ENCODE data around the gene C15orf39. TPM values are rescaled to one million over a fixed set of nuclear protein-coding genes. Genes with fewer than 3 reads are reported as not detected.
"Not testable (repeated sequence)": the region's sequence is repeated elsewhere in the genome, so short reads cannot be mapped to it uniquely, and the experiment has no call there.

The C15orf39 gene
- polyA plus RNA-seq, 10 donors, result 7.1 to 15.3 (median 10.0) TPM

- no peak for DNase-seq
Measured at GRCh38 chr15:75229191-75230015, 27.7 kb downstream of the C15orf39 start.

GRCh38 chr15:75230016-75230343 lies 28.3 kb downstream of the C15orf39 start:
- no peak for DNase-seq

GRCh38 chr15:75230551-75231371 lies 29.1 kb downstream of the C15orf39 start:
- DNase-seq, result no peak

- no peak for DNase-seq
Measured at GRCh38 chr15:75231836-75232235, 30.2 kb downstream of the C15orf39 start.

GRCh38 chr15:75232252-75232813 lies 30.7 kb downstream of the C15orf39 start:
- DNase-seq, result no peak

- DNase-seq, result no peak
Measured at GRCh38 chr15:75232826-75233503, 31.3 kb downstream of the C15orf39 start.

- DNase-seq, result no peak
Measured at GRCh38 chr15:75233504-75234190, 32.0 kb downstream of the C15orf39 start.

- no peak for DNase-seq
Measured at GRCh38 chr15:75234191-75234810, 32.6 kb downstream of the C15orf39 start.

GRCh38 chr15:75235051-75235673 lies 33.5 kb downstream of the C15orf39 start:
- no peak for DNase-seq

GRCh38 chr15:75235760-75236729 lies 34.4 kb downstream of the C15orf39 start:
- DNase-seq, result no peak

- no peak for DNase-seq
Measured at GRCh38 chr15:75237316-75237982, 35.8 kb downstream of the C15orf39 start.

- no peak for DNase-seq
Measured at GRCh38 chr15:75238150-75238549, 36.5 kb downstream of the C15orf39 start.

- DNase-seq, result not testable (repeated sequence)
Measured at GRCh38 chr15:75245741-75246140, 44.1 kb downstream of the C15orf39 start.

- DNase-seq, result not testable (repeated sequence)
Measured at GRCh38 chr15:75248991-75249390, 47.3 kb downstream of the C15orf39 start.

GRCh38 chr15:75249726-75250125 lies 48.0 kb downstream of the C15orf39 start:
- no peak for DNase-seq

- DNase-seq, result not testable (repeated sequence)
Measured at GRCh38 chr15:75251343-75251742, 49.7 kb downstream of the C15orf39 start.

- not testable (repeated sequence) for DNase-seq
Measured at GRCh38 chr15:75252285-75252684, 50.6 kb downstream of the C15orf39 start.

GRCh38 chr15:75258034-75258433 lies 56.4 kb downstream of the C15orf39 start, which contains the start of gene GOLGA6C:
TSS of gene GOLGA6C (plus strand) at chr15:75258334. CDS start at chr15:75258599, 265 bp downstream.
- DNase-seq, result not testable (repeated sequence)

Data from muscle of back (tissue), 11 donors.